ENCODE data around the gene YAE1.

GRCh38 chr7:39526666-39527065, 39.5 kb upstream of the YAE1 start:
- TF ChIP-seq GABPA (IDR thresholded peaks at IDR 0.05; ENCODE audit: borderline replicate concordance, insufficient read depth, low read length) (no peak), EZH2 (IDR thresholded peaks at IDR 0.05; ENCODE audit: low read depth, low read length, severe bottlenecking) (no peak), EP300 (IDR thresholded peaks at IDR 0.05; ENCODE audit: borderline replicate concordance in 1 of 2, low read depth in 2 of 2, low read length in 2 of 2) (no peak), HDAC2 (IDR thresholded peaks at IDR 0.05; ENCODE audit: borderline replicate concordance in 1 of 2, low read depth in 2 of 2, low read length in 2 of 2) (no peak)
- TF ChIP-seq, protein P1, sequence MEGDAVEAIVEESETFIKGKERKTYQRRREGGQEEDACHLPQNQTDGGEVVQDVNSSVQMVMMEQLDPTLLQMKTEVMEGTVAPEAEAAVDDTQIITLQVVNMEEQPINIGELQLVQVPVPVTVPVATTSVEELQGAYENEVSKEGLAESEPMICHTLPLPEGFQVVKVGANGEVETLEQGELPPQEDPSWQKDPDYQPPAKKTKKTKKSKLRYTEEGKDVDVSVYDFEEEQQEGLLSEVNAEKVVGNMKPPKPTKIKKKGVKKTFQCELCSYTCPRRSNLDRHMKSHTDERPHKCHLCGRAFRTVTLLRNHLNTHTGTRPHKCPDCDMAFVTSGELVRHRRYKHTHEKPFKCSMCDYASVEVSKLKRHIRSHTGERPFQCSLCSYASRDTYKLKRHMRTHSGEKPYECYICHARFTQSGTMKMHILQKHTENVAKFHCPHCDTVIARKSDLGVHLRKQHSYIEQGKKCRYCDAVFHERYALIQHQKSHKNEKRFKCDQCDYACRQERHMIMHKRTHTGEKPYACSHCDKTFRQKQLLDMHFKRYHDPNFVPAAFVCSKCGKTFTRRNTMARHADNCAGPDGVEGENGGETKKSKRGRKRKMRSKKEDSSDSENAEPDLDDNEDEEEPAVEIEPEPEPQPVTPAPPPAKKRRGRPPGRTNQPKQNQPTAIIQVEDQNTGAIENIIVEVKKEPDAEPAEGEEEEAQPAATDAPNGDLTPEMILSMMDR (IDR thresholded peaks at IDR 0.05; ENCODE audit: control extremely low read depth in 1 of 3, insufficient read depth in 1 of 3, low read depth in 1 of 3, low read length in 3 of 3), result no peak
